ENCODE results near the gene SLC22A14. TPM values are rescaled to one million over a fixed set of nuclear protein-coding genes. Genes with fewer than 3 reads are reported as not detected.

The SLC22A14 gene
- total RNA-seq, 1 experiment from 2014 or later = not detected

DNA sequence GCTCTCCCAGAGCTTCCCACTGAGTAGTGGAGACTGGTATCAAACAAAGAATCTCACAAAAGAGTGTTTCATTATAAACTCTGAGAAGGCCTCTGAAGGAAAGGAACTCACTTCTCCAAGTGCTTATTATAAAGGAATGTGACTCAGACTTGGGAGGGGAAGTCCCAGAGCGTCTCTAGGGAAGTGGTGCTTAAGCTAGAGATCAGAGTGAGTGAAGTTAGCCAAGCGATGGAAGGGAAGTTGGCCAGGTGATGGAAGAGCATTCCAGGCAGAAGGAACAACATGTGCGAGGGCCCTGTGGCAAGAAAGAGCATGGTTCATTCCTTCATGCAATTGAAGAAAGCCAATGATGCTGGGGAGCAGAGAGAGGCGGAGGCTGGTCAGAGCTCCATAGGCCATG lies 66.8 kb downstream of the SLC22A14 start:
- peaks cover 15% of the 10 kb centered on the region for H3K9me3 Mint-ChIP-seq
- CTCF ChIA-PET = no interaction called here
- H3K36me3 Mint-ChIP-seq = peaks cover 9% of the 10 kb centered on the region
- H3K27me3 Mint-ChIP-seq (ENCODE audit: low read depth) = peaks cover 22% of the 10 kb centered on the region
- ATAC-seq (no peak), DNase-seq (ENCODE audit: low spot score) (no peak)
- TF ChIP-seq, protein P1, sequence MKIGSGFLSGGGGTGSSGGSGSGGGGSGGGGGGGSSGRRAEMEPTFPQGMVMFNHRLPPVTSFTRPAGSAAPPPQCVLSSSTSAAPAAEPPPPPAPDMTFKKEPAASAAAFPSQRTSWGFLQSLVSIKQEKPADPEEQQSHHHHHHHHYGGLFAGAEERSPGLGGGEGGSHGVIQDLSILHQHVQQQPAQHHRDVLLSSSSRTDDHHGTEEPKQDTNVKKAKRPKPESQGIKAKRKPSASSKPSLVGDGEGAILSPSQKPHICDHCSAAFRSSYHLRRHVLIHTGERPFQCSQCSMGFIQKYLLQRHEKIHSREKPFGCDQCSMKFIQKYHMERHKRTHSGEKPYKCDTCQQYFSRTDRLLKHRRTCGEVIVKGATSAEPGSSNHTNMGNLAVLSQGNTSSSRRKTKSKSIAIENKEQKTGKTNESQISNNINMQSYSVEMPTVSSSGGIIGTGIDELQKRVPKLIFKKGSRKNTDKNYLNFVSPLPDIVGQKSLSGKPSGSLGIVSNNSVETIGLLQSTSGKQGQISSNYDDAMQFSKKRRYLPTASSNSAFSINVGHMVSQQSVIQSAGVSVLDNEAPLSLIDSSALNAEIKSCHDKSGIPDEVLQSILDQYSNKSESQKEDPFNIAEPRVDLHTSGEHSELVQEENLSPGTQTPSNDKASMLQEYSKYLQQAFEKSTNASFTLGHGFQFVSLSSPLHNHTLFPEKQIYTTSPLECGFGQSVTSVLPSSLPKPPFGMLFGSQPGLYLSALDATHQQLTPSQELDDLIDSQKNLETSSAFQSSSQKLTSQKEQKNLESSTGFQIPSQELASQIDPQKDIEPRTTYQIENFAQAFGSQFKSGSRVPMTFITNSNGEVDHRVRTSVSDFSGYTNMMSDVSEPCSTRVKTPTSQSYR (CRISPR knock-in tag; IDR thresholded peaks at IDR 0.05) = no peak
- TF ChIP-seq MXD4 (CRISPR knock-in tag; IDR thresholded peaks at IDR 0.05; ENCODE audit: borderline replicate concordance) = no peak
- TF ChIP-seq NR3C1 (CRISPR knock-in tag; conservative IDR thresholded peaks at IDR 0.05; ENCODE audit: low read depth) = no peak
- TF ChIP-seq, protein P2, sequence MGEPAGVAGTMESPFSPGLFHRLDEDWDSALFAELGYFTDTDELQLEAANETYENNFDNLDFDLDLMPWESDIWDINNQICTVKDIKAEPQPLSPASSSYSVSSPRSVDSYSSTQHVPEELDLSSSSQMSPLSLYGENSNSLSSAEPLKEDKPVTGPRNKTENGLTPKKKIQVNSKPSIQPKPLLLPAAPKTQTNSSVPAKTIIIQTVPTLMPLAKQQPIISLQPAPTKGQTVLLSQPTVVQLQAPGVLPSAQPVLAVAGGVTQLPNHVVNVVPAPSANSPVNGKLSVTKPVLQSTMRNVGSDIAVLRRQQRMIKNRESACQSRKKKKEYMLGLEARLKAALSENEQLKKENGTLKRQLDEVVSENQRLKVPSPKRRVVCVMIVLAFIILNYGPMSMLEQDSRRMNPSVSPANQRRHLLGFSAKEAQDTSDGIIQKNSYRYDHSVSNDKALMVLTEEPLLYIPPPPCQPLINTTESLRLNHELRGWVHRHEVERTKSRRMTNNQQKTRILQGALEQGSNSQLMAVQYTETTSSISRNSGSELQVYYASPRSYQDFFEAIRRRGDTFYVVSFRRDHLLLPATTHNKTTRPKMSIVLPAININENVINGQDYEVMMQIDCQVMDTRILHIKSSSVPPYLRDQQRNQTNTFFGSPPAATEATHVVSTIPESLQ (CRISPR knock-in tag; IDR thresholded peaks at IDR 0.05) = no peak
- no peak for TF ChIP-seq ESRRA (CRISPR knock-in tag; IDR thresholded peaks at IDR 0.05; ENCODE audit: borderline replicate concordance)
- TF ChIP-seq MYBL2 (CRISPR knock-in tag; IDR thresholded peaks at IDR 0.05) = no peak
- TF ChIP-seq, protein P3, sequence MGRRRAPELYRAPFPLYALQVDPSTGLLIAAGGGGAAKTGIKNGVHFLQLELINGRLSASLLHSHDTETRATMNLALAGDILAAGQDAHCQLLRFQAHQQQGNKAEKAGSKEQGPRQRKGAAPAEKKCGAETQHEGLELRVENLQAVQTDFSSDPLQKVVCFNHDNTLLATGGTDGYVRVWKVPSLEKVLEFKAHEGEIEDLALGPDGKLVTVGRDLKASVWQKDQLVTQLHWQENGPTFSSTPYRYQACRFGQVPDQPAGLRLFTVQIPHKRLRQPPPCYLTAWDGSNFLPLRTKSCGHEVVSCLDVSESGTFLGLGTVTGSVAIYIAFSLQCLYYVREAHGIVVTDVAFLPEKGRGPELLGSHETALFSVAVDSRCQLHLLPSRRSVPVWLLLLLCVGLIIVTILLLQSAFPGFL (CRISPR knock-in tag; IDR thresholded peaks at IDR 0.05; ENCODE audit: borderline replicate concordance) = no peak
- no peak for TF ChIP-seq SMAD3 (CRISPR knock-in tag; IDR thresholded peaks at IDR 0.05; ENCODE audit: borderline replicate concordance)
- TF ChIP-seq KAT7 (CRISPR knock-in tag; IDR thresholded peaks at IDR 0.05; ENCODE audit: borderline replicate concordance) = no peak
- TF ChIP-seq OVOL2 (CRISPR knock-in tag; IDR thresholded peaks at IDR 0.05; ENCODE audit: borderline replicate concordance) = no peak
- TF ChIP-seq ZNF232 (CRISPR knock-in tag; IDR thresholded peaks at IDR 0.05) = no peak
- no peak for TF ChIP-seq ZNF423 (CRISPR knock-in tag; IDR thresholded peaks at IDR 0.05)
- TF ChIP-seq ZBTB21 (CRISPR knock-in tag; IDR thresholded peaks at IDR 0.05; ENCODE audit: borderline replicate concordance) = no peak
- TF ChIP-seq, protein P4, sequence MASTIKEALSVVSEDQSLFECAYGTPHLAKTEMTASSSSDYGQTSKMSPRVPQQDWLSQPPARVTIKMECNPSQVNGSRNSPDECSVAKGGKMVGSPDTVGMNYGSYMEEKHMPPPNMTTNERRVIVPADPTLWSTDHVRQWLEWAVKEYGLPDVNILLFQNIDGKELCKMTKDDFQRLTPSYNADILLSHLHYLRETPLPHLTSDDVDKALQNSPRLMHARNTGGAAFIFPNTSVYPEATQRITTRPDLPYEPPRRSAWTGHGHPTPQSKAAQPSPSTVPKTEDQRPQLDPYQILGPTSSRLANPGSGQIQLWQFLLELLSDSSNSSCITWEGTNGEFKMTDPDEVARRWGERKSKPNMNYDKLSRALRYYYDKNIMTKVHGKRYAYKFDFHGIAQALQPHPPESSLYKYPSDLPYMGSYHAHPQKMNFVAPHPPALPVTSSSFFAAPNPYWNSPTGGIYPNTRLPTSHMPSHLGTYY (CRISPR knock-in tag; IDR thresholded peaks at IDR 0.05) = no peak
- TF ChIP-seq NFE2L1 (CRISPR knock-in tag; IDR thresholded peaks at IDR 0.05) = no peak
- no peak for TF ChIP-seq CREM (CRISPR knock-in tag; IDR thresholded peaks at IDR 0.05)
- TF ChIP-seq, protein P5, sequence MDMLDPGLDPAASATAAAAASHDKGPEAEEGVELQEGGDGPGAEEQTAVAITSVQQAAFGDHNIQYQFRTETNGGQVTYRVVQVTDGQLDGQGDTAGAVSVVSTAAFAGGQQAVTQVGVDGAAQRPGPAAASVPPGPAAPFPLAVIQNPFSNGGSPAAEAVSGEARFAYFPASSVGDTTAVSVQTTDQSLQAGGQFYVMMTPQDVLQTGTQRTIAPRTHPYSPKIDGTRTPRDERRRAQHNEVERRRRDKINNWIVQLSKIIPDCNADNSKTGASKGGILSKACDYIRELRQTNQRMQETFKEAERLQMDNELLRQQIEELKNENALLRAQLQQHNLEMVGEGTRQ (CRISPR knock-in tag; IDR thresholded peaks at IDR 0.05) = no peak
- H3K4me1 Mint-ChIP-seq = no peaks in the 10 kb centered on the region
- no peak overlapping the region for H3K4me3 Mint-ChIP-seq
- POLR2A ChIA-PET = no interaction called here
- no peak overlapping the region for H3K27ac Mint-ChIP-seq

DNA sequence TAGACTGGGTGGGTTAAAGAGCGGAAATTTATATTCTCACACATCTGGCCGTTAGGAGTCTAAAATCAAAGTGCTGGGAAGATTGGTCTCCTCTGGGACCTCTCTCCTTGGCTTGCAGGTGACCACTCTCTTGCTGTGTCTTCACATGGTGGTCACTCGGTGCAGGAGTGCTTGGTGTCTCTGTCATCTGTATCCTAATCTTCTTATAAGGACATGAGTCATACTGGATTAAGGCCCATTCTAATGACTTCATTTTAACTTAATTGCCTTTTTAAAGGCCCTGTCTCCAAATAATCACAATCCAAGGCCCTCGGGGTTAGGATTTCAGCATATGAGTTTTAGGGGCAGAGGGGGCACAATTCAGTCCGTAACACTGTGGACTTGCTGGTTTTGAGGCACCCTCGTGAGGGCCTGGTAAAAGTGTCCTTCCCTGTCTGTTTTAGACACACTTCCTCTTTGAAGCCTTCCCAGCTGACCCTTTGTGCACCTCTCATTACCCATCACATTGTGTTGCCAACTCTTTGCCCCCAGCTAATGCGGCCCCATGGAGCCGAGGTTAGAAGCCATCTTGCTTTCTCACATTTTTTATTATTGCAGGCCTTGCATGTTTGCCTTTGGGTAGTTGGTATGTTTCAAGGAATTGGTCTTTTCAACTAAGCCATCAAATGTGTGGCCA lies 67.7 kb downstream of the SLC22A14 start:
- Mint-ChIP-seq H3K9me3 (peaks cover 7% of the 10 kb centered on the region), H3K27ac (no peak overlapping the region), H3K4me1 (no peaks in the 10 kb centered on the region), H3K27me3 (ENCODE audit: low read depth) (peaks cover 13% of the 10 kb centered on the region), H3K4me3 (no peak overlapping the region), H3K36me3 (peaks cover 9% of the 10 kb centered on the region)
- POLR2A ChIA-PET = no interaction called here
- ATAC-seq = no peak
- DNase-seq (ENCODE audit: low spot score) = no peak
- no peak for TF ChIP-seq RELA (CRISPR knock-in tag; IDR thresholded peaks at IDR 0.05; ENCODE audit: borderline replicate concordance)
- TF ChIP-seq, protein P6, sequence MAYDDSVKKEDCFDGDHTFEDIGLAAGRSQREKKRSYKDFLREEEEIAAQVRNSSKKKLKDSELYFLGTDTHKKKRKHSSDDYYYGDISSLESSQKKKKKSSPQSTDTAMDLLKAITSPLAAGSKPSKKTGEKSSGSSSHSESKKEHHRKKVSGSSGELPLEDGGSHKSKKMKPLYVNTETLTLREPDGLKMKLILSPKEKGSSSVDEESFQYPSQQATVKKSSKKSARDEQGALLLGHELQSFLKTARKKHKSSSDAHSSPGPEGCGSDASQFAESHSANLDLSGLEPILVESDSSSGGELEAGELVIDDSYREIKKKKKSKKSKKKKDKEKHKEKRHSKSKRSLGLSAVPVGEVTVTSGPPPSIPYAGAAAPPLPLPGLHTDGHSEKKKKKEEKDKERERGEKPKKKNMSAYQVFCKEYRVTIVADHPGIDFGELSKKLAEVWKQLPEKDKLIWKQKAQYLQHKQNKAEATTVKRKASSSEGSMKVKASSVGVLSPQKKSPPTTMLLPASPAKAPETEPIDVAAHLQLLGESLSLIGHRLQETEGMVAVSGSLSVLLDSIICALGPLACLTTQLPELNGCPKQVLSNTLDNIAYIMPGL (CRISPR knock-in tag; IDR thresholded peaks at IDR 0.05) = no peak
- TF ChIP-seq TEAD4 (CRISPR knock-in tag; IDR thresholded peaks at IDR 0.05) = no peak
- TF ChIP-seq, protein P7, sequence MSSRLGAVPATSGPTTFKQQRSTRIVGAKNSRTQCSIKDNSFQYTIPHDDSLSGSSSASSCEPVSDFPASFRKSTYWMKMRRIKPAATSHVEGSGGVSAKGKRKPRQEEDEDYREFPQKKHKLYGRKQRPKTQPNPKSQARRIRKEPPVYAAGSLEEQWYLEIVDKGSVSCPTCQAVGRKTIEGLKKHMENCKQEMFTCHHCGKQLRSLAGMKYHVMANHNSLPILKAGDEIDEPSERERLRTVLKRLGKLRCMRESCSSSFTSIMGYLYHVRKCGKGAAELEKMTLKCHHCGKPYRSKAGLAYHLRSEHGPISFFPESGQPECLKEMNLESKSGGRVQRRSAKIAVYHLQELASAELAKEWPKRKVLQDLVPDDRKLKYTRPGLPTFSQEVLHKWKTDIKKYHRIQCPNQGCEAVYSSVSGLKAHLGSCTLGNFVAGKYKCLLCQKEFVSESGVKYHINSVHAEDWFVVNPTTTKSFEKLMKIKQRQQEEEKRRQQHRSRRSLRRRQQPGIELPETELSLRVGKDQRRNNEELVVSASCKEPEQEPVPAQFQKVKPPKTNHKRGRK (CRISPR knock-in tag; IDR thresholded peaks at IDR 0.05; ENCODE audit: borderline replicate concordance) = no peak
- CTCF ChIA-PET = no interaction called here
